Liver (tissue), 3 donors: Measurements from ENCODE around the gene SETD1A.

Experiments used
- FOXA1 ChIP-seq: IDR thresholded peaks from 2 replicates; pipeline ENCODE4 v1.6.1; 2016; ENCODE audit warnings: antibody characterized with exemption
- GABPA ChIP-seq, 2 donors: IDR thresholded peaks in 1 of 2; conservative IDR thresholded peaks in 1 of 2; 2 replicates each; pipeline ENCODE4 v1.6.1; 2016; ENCODE audit warnings: antibody characterized with exemption in 2 of 2, mild to moderate bottlenecking in 1 of 2, moderate library complexity in 1 of 2
- HNF4G ChIP-seq: IDR thresholded peaks from 2 replicates; pipeline ENCODE4 v1.6.1; 2016; ENCODE audit warnings: antibody characterized with exemption
- JUND ChIP-seq, 2 donors: IDR thresholded peaks; 2 replicates each; pipeline ENCODE4 v1.6.1; 2016; ENCODE audit warnings: antibody characterized with exemption in 2 of 2
- RAD21 ChIP-seq, 2 donors: IDR thresholded peaks; 2 replicates each; pipeline ENCODE4 v1.6.1; 2016; ENCODE audit warnings: antibody characterized with exemption in 2 of 2, mild to moderate bottlenecking in 2 of 2
- SP1 ChIP-seq: IDR thresholded peaks from 2 replicates; pipeline ENCODE4 v1.6.1; 2018; ENCODE audit warnings: antibody characterized with exemption, mild to moderate bottlenecking
- TAF1 ChIP-seq: conservative IDR thresholded peaks from 2 replicates; pipeline ENCODE4 v1.6.1; 2016; ENCODE audit warnings: antibody characterized with exemption, mild to moderate bottlenecking
- YY1 ChIP-seq: IDR thresholded peaks from 2 replicates; pipeline ENCODE4 v1.6.1; 2016; ENCODE audit warnings: antibody characterized with exemption, mild to moderate bottlenecking
- TF ChIP-seq, protein P1 (sequence below): IDR thresholded peaks from 2 replicates; pipeline ENCODE4 v1.6.1; 2016; ENCODE audit warnings: antibody characterized with exemption
- TF ChIP-seq, protein P2 (sequence below): fragments of 150-350 bp; IDR thresholded peaks from 2 replicates; pipeline ENCODE4 v1.5.1; 2017; ENCODE audit warnings: improper control_type of control experiment, low read depth, low read length; ENCODE audit not compliant: missing input control
- TF ChIP-seq, protein P3 (sequence below): IDR thresholded peaks from 2 replicates; pipeline ENCODE4 v1.6.1; 2016; ENCODE audit warnings: antibody characterized with exemption
- TF ChIP-seq, protein P4 (sequence below): IDR thresholded peaks from 2 replicates; pipeline ENCODE4 v1.6.1; 2016; ENCODE audit warnings: antibody characterized with exemption, mild to moderate bottlenecking
- donor health status: healthy.
- donor health status: healthy.

DNA sequence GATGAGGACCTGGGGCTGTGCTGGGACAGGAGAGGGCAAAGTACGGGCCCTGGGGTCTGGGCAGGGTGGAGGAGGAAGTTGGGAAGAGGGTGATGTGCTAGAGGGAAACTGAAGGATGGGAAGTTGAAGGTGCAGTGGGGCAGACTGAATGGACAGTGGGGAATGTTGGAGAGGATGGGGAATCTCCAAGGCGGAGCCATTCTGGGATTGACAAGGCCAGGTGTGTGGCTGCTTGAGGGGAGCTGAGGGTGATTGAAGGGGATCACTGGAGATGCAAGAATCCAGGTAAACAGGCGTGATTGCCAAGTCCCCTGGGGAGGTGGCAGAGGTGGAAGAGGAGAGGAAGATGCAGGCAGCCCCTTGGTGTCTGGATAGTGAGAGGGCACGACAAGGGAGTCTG, 18.9 kb downstream of the SETD1A start:
- TF ChIP-seq FOXA1: no peak
- TF ChIP-seq, protein P1, sequence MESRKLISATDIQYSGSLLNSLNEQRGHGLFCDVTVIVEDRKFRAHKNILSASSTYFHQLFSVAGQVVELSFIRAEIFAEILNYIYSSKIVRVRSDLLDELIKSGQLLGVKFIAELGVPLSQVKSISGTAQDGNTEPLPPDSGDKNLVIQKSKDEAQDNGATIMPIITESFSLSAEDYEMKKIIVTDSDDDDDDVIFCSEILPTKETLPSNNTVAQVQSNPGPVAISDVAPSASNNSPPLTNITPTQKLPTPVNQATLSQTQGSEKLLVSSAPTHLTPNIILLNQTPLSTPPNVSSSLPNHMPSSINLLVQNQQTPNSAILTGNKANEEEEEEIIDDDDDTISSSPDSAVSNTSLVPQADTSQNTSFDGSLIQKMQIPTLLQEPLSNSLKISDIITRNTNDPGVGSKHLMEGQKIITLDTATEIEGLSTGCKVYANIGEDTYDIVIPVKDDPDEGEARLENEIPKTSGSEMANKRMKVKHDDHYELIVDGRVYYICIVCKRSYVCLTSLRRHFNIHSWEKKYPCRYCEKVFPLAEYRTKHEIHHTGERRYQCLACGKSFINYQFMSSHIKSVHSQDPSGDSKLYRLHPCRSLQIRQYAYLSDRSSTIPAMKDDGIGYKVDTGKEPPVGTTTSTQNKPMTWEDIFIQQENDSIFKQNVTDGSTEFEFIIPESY: no peak
- TF ChIP-seq, protein P2, sequence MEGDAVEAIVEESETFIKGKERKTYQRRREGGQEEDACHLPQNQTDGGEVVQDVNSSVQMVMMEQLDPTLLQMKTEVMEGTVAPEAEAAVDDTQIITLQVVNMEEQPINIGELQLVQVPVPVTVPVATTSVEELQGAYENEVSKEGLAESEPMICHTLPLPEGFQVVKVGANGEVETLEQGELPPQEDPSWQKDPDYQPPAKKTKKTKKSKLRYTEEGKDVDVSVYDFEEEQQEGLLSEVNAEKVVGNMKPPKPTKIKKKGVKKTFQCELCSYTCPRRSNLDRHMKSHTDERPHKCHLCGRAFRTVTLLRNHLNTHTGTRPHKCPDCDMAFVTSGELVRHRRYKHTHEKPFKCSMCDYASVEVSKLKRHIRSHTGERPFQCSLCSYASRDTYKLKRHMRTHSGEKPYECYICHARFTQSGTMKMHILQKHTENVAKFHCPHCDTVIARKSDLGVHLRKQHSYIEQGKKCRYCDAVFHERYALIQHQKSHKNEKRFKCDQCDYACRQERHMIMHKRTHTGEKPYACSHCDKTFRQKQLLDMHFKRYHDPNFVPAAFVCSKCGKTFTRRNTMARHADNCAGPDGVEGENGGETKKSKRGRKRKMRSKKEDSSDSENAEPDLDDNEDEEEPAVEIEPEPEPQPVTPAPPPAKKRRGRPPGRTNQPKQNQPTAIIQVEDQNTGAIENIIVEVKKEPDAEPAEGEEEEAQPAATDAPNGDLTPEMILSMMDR: no peak
- TF ChIP-seq, protein P3, sequence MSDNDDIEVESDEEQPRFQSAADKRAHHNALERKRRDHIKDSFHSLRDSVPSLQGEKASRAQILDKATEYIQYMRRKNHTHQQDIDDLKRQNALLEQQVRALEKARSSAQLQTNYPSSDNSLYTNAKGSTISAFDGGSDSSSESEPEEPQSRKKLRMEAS: no peak
- TF ChIP-seq HNF4G: no peak
- TF ChIP-seq GABPA (IDR thresholded peaks at IDR 0.05 in 1 of 2, conservative IDR thresholded peaks at IDR 0.05 in 1 of 2): no peak
- no peak for TF ChIP-seq TAF1
- no peak for TF ChIP-seq RAD21 (IDR thresholded peaks at IDR 0.05)
- no peak for TF ChIP-seq YY1
- TF ChIP-seq JUND (IDR thresholded peaks at IDR 0.05): no peak
- no peak for TF ChIP-seq SP1
- TF ChIP-seq, protein P4, sequence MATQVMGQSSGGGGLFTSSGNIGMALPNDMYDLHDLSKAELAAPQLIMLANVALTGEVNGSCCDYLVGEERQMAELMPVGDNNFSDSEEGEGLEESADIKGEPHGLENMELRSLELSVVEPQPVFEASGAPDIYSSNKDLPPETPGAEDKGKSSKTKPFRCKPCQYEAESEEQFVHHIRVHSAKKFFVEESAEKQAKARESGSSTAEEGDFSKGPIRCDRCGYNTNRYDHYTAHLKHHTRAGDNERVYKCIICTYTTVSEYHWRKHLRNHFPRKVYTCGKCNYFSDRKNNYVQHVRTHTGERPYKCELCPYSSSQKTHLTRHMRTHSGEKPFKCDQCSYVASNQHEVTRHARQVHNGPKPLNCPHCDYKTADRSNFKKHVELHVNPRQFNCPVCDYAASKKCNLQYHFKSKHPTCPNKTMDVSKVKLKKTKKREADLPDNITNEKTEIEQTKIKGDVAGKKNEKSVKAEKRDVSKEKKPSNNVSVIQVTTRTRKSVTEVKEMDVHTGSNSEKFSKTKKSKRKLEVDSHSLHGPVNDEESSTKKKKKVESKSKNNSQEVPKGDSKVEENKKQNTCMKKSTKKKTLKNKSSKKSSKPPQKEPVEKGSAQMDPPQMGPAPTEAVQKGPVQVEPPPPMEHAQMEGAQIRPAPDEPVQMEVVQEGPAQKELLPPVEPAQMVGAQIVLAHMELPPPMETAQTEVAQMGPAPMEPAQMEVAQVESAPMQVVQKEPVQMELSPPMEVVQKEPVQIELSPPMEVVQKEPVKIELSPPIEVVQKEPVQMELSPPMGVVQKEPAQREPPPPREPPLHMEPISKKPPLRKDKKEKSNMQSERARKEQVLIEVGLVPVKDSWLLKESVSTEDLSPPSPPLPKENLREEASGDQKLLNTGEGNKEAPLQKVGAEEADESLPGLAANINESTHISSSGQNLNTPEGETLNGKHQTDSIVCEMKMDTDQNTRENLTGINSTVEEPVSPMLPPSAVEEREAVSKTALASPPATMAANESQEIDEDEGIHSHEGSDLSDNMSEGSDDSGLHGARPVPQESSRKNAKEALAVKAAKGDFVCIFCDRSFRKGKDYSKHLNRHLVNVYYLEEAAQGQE: no peak
